PC-3 (cell line): Measurements from ENCODE around the gene ITGA7.

Experiments used
- CTCF ChIP-seq: fragments of 300-600 bp; sonication (generic); conservative IDR thresholded peaks from 2 replicates; pipeline ENCODE4 v1.5.1; 2017; ENCODE audit warnings: antibody characterized with exemption, low read depth, mild to moderate bottlenecking, low read length
- EZH2 ChIP-seq: fragments of 300-600 bp; sonication (generic); IDR thresholded peaks from one replicate; pipeline ENCODE4 v1.6.1; 2017; ENCODE audit warnings: antibody characterized with exemption, mild to moderate bottlenecking, low read length; ENCODE audit not compliant: unreplicated experiment

- no peak for TF ChIP-seq CTCF
- TF ChIP-seq EZH2 = no peak
These were observed 63.1 kb downstream of the ITGA7 start for GRCh38 chr12:55644591-55644990.
